Measurements from ENCODE around the gene GPR3.
A peak's percentile ranks its signal among the peaks of the same experiment; 100 is the strongest.

The GPR3 gene, protein sequence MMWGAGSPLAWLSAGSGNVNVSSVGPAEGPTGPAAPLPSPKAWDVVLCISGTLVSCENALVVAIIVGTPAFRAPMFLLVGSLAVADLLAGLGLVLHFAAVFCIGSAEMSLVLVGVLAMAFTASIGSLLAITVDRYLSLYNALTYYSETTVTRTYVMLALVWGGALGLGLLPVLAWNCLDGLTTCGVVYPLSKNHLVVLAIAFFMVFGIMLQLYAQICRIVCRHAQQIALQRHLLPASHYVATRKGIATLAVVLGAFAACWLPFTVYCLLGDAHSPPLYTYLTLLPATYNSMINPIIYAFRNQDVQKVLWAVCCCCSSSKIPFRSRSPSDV

DNA sequence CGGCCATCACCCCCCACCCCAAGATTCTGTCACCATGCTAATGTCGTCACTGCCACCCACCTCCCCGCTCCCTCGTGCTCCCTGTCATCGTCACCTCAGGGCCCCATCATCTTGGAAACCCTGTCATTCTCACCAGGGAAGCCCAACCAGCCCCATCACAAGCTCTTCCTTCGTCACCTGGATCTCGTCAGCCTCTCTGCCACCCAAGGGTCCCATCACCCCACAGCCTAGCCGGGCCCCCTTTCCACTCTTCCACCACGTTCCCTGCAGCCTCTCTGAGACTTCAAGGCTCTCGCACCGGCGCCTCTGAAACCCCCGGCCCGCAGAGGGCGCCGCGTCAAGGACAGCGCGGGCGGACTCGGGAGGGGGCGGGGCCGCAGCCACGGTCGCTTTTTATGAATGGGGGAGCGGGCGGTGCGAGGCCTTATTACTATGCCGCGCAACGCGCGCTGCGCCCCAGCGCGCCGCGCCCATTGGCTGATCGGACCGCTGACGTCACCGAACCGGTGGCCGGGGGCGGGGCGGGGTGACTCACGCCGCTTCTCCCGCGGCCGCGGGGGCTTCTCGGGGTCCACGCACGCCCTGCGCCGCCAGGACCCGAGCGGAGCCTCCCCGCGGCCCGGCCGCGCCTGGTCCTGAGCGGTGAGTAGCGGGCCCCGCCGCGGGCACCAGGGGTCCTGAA, at the start of gene GPR3:
TSS of gene GPR3 (plus strand) at position 527 of the 682 bp plus-strand sequence. CDS start 1,177 bp downstream, outside the sequence.
- peak in 49 of 51 donors; percentile 24 to 92 (median 81) for DNase-seq

DNA sequence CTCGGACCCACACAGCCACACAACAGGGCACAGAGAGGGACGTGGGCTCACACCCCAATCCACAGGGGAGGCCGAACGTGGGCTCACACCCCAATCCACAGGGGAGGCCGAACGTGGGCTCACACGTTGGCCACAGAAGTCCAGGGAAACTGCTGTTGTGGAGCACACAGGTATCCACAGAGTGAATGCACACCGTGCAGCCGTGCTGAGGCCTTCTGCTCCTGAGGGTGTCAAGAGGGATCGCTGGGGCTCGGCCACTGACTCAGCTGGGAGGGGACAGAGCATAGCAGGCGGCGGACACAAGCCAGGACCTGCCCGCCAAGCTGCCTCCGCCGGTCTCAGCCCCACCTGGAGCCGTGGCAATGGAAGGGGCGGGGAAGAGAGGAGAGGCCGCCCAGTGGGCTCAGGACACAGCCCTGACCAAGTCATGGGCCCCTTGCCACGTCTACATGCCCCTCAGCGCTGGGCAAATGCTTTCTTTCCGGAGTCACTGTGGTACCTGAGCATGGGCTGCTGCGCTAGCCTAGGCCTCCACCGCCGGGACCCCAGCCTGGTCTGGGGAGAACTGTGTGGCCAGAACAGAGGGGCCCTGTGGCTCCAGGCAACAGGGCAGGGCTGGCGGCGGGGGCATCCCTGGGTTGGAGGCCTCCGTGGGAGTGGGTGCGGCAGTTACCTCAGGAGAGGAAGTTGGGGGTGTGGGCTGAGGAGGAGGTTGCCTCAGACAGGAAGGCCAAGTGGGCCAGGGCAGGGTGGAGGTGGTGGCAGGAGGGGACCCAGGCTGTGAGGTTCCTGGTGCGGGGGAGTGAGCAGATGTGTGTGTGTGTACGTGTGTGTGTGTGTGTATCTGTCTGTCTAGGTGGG, 49.4 kb upstream of the GPR3 start:
- DNase-seq = no peak

DNA sequence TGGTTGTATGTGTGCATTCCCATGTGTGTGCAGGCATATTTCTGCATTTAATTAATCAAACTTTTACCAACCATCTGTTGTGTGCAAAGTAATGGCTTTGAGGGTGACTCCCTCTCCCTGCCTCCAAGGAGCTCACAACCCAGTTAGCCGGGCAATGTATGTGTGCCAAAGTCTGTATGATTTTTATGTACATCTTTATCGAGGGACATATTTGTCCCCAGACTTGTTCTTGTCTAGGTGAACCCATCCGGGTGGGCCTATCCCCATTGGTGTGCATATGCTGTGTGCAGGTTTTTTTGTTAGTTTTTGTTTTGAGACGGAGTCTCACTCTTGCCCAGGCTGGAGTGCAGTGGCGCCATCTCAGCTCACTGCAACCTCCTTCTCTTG, 48.8 kb upstream of the GPR3 start:
- no peak for DNase-seq

DNA sequence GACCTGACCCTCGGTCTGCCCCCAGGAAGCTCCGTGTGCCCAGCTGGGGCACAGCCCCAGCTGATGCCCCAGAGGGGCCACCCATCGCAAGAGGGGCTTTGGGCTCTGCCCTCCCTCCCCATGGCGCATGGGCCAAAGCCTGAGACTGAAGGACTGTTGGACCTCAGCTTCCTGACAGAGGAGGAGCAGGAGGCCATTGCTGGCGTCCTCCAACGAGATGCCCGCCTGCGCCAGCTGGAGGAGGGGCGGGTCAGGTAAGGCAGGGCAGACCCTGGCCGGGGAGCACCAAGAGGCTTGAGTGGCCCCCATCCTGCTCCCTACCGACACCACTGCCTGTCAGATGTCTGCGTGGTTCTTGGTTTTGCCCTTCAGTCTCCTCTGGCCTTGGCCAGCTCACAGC, 47.1 kb upstream of the GPR3 start:
- no peak for DNase-seq

DNA sequence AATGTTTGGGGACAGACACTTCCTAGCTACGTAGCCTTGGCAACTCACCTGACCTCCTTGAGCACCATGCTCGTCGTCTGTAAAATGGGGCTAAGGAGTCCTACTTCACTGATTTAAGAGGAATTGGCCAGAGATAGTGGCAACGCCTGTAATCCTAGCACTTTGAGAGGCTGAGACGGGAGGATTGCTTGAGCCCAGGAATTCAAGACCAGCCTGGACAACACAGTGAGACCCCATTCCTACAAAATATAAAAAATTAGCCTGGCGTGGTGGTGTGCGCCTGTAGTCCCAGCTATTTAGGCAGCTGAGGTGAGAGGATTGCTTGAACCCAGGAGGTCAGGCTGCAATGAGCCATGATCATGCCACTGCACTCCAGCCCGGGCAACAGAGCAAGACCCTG, 46.1 kb upstream of the GPR3 start:
- DNase-seq = no peak

DNA sequence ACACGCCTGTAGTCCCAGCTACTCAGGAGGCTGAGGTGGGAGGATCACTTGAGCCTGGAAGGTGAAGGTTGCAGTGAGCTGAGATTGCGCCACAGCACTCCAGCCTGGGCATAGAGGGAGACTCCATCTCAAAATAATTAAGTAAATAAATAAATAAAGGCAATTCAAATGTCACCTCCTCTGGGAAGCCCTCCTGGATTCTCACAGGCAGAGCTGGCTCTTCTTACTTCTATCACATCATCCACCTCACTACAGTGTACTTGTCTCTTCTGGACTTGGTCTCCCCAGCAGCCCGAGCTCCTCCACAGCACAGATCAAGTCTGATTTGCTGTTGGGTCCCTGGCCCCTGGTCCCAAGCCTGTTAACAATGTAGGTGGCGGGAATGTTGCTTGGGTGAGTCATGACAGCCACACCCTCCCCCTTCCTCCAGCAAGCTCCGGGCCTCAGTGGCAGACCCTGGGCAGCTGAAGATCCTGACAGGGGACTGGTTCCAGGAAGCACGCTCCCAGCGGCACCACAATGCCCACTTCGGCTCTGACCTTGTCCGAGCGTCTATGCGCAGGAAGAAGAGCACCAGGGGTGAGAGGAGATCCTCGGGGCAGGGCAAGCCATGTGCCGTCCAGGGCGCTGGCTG, 45.3 kb upstream of the GPR3 start:
- DNase-seq = no peak

DNA sequence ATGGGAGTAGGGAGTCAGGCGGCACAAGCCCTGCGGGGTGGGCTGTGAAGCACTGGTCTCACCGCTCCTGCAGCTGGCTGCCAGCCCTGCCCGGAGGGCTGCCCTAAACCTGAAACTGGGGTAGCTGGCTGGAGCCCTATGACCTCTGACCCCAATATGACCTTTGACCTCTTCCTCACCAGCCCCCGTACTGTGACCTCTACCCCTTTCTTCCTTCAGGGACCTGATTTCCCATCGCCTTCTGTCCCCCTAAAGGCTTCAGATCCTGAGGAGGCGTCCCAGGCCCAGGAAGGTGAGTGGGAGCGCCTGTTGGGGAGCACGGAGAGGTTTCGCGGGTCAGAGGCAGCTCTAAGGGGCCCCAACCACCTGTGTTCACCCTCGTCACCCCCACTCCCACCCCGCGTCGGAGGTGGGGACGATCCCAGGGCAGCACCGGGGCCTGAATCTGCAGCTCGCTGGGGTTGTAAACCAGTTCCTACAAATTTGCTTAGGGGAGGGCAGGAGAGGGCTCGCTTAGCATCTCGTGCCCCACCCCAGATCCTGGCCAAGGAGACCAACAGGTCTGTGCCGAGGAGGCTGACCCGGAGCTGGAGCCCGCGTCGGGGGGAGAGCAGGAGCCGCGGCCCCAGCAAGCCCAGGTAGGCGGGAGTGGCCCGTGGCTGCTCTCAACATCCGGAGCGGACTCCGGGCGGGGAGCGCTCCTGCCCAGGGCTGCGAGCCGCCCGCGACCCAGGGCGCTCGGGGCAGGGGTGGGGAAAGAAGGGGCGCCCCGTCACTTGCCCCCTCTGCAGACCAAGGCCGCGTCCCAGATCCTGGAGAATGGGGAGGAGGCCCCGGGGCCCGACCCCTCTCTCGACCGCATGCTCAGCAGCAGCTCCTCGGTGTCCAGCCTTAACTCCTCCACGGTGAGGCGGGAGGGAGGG, 43.3 kb upstream of the GPR3 start:
- DNase-seq = no peak

DNA sequence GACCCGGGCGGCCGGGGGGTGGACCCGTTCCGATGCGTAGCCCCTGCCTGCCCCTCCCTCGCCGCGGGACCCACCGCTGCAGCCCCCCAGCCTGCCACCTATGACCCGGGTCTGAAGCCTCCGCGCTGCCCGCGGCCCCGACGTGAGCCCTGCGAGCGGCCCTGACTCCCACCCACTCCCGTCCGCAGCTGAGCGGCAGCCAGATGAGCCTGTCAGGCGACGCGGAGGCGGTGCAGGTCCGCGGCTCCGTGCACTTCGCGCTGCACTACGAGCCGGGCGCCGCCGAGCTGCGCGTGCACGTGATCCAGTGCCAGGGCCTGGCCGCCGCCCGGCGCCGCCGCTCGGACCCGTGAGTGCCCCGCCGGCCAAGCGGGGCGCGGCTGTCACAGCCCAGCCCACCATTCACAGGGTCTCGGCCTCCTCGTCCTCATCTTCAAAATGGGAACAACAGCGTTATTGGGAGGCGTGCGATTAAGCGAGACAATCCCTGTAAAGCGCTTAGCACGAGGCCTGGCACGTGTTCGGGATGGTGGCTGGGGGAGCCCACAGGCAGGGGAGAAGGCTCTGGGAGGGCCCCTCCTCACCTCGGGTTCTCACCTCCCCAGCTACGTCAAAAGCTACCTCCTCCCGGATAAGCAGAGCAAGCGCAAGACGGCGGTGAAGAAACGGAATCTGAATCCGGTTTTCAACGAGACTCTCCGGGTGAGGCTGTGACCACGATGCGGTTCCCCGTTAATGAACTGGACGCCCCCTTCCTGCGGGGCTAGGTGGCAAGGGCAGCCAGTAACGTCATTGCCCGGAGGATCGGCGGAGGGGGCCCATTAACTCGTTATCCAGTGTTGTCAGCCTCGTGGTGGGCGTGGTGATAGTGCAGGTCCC, 42.4 kb upstream of the GPR3 start:
- DNase-seq = peak in 19 of 51 donors; percentile 7 to 52 (median 25)

DNA sequence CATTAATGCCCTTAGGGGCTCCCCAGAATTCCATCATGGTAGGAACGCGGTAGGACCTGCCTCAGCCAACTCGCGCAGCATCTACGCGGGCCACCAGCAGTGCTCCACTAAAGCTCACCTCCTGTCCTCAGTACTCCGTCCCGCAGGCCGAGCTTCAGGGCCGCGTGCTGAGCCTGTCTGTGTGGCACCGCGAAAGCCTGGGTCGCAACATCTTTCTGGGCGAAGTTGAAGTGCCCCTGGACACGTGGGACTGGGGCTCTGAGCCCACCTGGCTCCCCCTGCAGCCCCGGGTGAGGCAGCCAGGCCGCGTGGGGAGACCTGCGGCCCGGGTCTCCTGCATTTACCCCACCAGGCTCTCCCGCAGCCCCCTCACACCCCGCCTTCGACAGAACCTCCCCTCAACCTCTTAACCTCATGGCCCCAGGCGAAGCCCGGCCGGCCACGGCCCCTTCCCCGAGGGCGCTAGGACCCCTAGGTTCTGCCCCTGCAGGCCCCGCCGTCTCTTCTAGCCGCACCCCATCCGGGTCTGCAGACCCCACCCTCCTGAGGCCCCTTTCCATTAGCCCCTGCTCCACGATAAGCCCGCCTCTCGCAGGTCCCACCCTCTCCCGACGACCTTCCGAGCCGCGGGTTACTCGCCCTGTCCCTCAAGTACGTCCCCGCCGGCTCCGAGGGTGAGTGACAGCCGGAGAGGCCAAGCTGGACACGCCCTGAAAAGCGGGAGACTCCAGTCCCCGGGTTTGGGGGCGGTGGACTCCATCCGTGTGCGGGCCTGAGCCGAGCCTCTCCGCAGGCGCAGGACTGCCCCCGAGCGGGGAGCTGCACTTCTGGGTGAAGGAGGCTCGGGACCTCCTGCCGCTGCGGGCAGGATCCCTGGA, 41.5 kb upstream of the GPR3 start:
- peak in 2 of 51 donors; percentile 10 to 11 for DNase-seq

DNA sequence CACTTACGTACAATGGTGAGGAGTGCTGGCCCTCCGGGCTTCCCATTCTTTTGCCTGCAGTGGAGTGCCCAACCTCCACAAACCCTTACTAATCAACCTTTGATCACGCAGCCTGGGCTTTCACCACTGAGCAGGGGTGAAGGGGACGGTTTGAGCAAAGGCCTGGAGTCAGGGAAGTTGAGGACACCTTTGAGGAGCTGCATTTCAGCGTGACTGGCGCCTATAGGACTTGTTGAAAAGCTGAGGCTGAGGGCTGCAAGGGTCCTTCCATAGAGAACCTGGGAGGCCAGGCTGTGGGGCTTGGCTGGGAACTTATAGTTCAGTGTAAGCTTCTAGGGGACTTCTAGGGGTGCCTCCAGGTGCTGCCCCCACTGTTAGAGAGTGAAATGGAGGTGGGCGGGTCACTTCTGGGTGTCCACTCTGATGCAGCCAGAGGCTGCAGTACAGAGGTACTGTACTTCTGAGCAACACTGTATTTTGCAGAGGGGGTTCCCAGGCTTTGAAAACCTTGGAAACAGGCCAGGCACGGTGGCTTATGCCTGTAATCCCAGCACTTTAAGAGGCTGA, 40.8 kb upstream of the GPR3 start:
- DNase-seq = no peak

DNA sequence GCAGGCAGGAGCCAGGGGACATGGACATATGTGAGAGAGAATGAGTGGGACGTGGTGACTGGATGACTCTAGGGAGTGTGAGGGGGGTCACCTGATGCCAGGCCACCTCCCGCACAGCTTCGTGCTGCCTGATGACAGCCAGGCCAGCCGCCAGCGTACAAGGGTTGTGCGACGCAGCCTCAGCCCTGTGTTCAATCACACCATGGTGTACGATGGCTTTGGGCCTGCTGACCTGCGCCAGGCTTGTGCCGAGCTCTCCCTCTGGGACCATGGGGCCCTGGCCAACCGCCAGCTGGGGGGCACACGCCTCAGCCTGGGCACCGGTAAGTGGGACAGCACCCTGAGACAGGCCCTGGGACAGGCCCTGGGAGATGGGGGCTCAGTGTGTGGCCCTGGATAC, 39.3 kb upstream of the GPR3 start:
- DNase-seq = no peak

DNA sequence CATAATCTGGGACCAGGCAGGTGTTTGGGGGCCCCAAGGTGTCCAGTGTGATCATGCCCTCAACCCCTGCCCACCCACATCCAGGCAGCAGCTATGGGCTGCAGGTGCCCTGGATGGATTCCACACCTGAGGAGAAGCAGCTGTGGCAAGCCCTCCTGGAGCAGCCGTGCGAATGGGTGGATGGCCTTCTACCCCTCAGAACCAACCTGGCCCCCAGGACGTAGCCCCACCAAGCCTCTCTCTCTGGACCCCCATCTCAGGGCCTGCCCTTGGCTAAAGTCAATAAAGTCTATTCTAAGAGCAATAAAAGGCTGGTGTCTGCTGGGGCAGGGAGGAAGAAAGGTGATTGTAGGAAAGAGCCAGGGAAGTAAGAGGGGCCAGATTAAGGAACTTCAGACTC, 38.8 kb upstream of the GPR3 start:
- no peak for DNase-seq

DNA sequence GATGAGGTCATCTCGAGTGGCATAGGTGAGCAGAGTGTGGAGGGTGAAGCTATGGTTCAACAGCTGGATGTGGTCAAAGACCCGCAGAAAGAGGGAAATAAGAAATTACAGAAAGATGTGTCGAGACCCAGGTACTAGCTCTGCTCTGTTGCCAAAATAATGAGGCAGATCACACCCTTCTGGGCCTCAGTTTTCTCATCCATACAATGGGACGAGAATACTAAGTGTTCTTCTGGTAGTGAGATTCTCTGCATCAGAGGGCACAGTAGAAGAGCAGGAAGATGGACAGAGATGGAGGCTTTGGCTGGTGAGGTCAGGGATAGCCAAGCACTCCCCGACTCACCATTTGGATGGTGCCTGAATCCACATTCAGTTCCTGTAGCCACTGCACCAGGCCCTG, 36.7 kb upstream of the GPR3 start:
- DNase-seq = no peak

DNA sequence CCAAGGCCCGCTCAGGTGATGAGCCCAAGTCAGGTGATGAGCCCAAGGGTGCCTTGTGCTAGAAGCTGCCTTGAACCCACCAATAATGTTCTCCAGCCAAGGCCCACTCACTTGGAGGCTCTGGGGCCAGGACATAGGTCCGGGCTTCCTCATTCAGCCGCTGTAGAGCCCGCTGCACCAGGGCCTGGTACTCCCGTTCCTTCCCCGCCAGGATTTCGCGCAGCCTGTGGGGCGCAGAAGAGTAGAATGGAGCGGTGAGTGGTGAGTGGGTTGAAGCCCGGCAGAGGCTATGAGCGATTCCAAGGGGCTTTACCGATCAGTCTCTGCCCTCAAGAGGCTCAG, 36.2 kb upstream of the GPR3 start:
- DNase-seq = no peak

DNA sequence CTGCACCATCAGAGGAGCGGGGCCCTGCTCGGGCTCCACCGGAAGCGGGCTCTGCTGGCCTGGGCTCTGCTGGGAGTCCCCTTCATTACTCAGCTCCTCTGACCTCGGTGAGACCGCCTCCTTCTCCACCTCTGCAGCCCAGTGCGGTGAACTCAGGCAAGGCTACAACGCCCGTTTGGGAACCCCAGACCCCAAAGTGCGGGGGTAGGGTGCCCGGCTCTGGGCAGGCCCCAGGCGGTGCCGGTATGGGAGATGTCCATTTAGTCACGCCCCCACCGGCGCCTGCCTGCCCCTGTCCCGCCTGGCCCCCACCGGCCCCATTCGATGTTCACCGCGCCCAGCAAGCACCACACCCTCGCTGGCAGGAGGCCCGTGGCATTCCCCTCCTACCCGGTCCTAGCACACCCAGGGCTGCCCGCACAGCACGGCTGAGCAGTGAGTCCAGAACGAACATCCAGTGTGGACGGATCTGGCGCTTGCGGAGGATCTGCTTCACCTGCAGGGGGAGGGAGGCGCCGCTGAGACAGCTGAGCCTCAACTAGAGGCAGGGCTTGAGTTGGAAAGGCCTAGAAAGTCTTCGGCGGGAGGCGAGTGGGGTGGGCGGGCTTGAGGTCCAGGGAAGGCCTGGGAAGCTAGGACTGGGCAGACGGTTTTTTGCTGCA, 35.7 kb upstream of the GPR3 start:
- no peak for DNase-seq

DNA sequence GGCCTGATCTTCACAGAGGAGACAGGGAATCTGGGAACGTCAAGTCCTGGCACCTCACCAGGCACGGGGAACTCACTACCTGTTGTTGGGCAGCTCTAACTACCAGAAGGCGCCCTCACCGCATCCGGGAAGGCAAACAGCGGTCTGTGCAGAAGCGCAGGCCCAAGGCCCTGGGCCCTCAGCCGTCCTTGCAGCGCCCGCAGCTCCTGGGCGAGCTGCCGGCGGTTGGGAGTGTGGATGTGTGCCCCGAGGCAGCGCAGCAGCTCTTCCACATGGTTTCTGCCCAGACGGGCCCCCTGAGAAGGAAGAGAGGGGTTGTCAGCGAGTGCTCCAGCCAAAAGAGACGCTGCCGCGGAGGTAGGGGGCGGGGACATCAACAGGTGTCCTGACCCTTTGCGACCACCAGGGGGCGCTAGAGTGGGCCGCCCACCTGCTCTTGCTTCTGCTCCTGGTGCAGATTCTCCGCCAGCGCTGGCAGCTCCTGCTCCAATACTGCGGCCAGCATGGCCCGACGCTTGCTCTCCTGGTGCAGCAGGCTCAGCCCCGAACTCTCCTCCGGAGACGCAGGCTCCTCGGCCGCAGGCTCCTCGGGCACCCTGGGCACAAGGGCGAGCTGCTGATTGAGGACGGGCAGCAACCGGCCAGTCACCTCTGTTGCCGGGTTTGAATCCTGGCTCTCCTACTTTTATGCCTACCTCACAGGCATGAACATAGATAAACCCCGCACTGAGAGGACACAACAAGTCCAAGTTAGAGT, 35.0 kb upstream of the GPR3 start:
- DNase-seq = peak in 41 of 51 donors; percentile 4 to 73 (median 36)

Data from hypothalamus (tissue), 51 donors.